Ovary (tissue), 9 donors: Measurements from ENCODE around the gene COMMD10. TPM values are rescaled to one million over a fixed set of nuclear protein-coding genes. Genes with fewer than 3 reads are reported as not detected.

Source experiments
- DNase-seq, 5 donors: peaks; one replicate each; pipeline ENCODE4 v3.0.0-alpha.2; 2019 to 2020
- H3K27ac ChIP-seq, 2 donors: fragments of 200-600 bp; one replicate each; pipeline versions ENCODE4 v1.5.1 to v1.8.0; 2019 to 2022
- H3K27me3 ChIP-seq: fragments of 200-600 bp; one replicate; pipeline ENCODE4 v1.8.0; 2022
- H3K36me3 ChIP-seq: fragments of 200-600 bp; sonication (generic); one replicate; pipeline ENCODE4 v1.5.1; 2019
- H3K4me1 ChIP-seq: one replicate; pipeline ENCODE4 v1.8.1; 2013; ENCODE audit warnings: mild to moderate bottlenecking, moderate library complexity; ENCODE audit not compliant: insufficient read depth
- H3K4me3 ChIP-seq: fragments of 200-600 bp; sonication (generic); one replicate; pipeline ENCODE4 v1.5.1; 2017
- H3K9me3 ChIP-seq, 2 donors: fragments of 200-600 bp in 1 of 2; sonication (generic) in 1 of 2; one replicate each; pipeline versions ENCODE4 v1.5.1 to v1.8.1; 2013 to 2019; ENCODE audit warnings: mild to moderate bottlenecking in 1 of 2, moderate library complexity in 1 of 2
- CTCF ChIP-seq, 3 donors: fragments of 450-650 bp in 2 of 3; fragments of 200-600 bp in 1 of 3; IDR thresholded peaks; one replicate each; pipeline versions ENCODE4 v1.5.1 to v1.8.0; 2016 to 2022; ENCODE audit warnings: antibody characterized with exemption in 3 of 3, mild to moderate bottlenecking in 1 of 3
- EP300 ChIP-seq: sonication (generic); formaldehyde crosslinking; IDR thresholded peaks from one replicate; pipeline ENCODE4 v1.6.1; 2017; ENCODE audit warnings: antibody characterized with exemption
- POLR2A ChIP-seq: fragments of 450-650 bp; IDR thresholded peaks from one replicate; pipeline ENCODE4 v1.6.1; 2017; ENCODE audit warnings: antibody characterized with exemption, mild to moderate bottlenecking, moderate library complexity
- WGBS, 3 donors: extraction: QIAGEN DNeasy Blood & Tissue Kit in 1 of 3; methylation state at CpG; one replicate each; pipeline versions ENCODE4 v1.1.5 to v1.1.7; 2013 to 2017; 5-methylcytosine and 5-hydroxymethylcytosine counted together
- intact Hi-C, 4 donors: fragments of 100-400 bp; cut with DNase I; formaldehyde crosslinking; loops; one replicate each; pipeline versions ENCODE4 v1.11.0 to v1.15.1; 2022 to 2023
- polyA plus RNA-seq, 2 donors: library from polyadenylated mRNA; stranded (reverse); fragments of 200-250 nt in 1 of 2; fragments of 350-450 nt in 1 of 2; fragmentation: Illumina TruSeq in 1 of 2; extraction: RNeasy Lipid Tissue Mini Kit (QIAGEN cat#74804) in 1 of 2; gene quantifications; one replicate each; pipeline ENCODE4 v1.2.3, GENCODE V29; 2013 to 2014
- total RNA-seq, 7 donors: library from RNA; depleted of rRNA in 2 of 7; stranded (reverse); fragments of >200 nt in 2 of 7; fragmentation: NEBNext Ultra II Directional in 3 of 7; extraction: Animal tissue kit (Norgen Biotek cat#: 25700) in 3 of 7; gene quantifications; one replicate each; pipeline versions ENCODE4 v1.1.0 to v1.2.4, GENCODE V29; 2016 to 2023
- donor health status: DM: no; HTN: no; CAD: no; lungs with moderate emphysema.
- donor health status: DM: no; HTN: no; CAD: no.
- donor health status: Bipolar disorder and iron deficiency.
- donor health status: DM: yes; HTN: yes; CAD: no.
- donor health status: DM: no; HTN: no; CAD: no.
- donor health status: DM: yes; HTN: yes; CAD: no.

COMMD10 gene
- total and polyA plus RNA-seq, 9 donors, result 19.6 to 45.9 (median 26.2) TPM

- no peaks in the 10 kb centered on the region for H3K9me3 ChIP-seq
- 82 to 88% (median 86%) methylated on average over 13 of the region's 13 CpGs for WGBS, 3 donors
- no peaks in the 10 kb centered on the region for H3K36me3 ChIP-seq
- no peaks in the 10 kb centered on the region for H3K4me1 ChIP-seq
- no peak overlapping the region for H3K4me3 ChIP-seq
- DNase-seq, result no peak
- intact Hi-C loops, result loop anchor here in 1 of 4 donors (10.0 kb wide), 1 partner anchor 174 kb away; no protein-coding TSS in a partner anchor
- no peak for TF ChIP-seq EP300
- no peak for TF ChIP-seq CTCF (IDR thresholded peaks at IDR 0.05)
- no peak for TF ChIP-seq POLR2A
- H3K27me3 ChIP-seq, result no peaks in the 10 kb centered on the region
- H3K27ac ChIP-seq, result no peak overlapping the region
Observed at GRCh38 chr5:116058346-116058936, 26.4 kb upstream of the COMMD10 start.

GRCh38 chr5:116062352-116062751 is 22.5 kb upstream of the COMMD10 start:
- 88 to 94% (median 88%) methylated on average over 2 of the region's 2 CpGs for WGBS, 3 donors
- Histone ChIP-seq H3K4me1 (no peaks in the 10 kb centered on the region), H3K36me3 (no peaks in the 10 kb centered on the region), H3K27ac (no peak overlapping the region), H3K27me3 (no peaks in the 10 kb centered on the region), H3K9me3 (no peaks in the 10 kb centered on the region), H3K4me3 (no peak overlapping the region)
- TF ChIP-seq POLR2A, result no peak
- TF ChIP-seq CTCF (IDR thresholded peaks at IDR 0.05), result no peak
- no peak for TF ChIP-seq EP300
- DNase-seq, result no peak
- intact Hi-C loops, result loop anchor here in 1 of 4 donors (10.0 kb wide), 1 partner anchor 168 kb away; no protein-coding TSS in a partner anchor

GRCh38 chr5:116063950-116064349 is 20.9 kb upstream of the COMMD10 start:
- H3K9me3 ChIP-seq, result no peaks in the 10 kb centered on the region

GRCh38 chr5:116068028-116068632 is 16.7 kb upstream of the COMMD10 start:
- no peaks in the 10 kb centered on the region for H3K9me3 ChIP-seq
- H3K27ac ChIP-seq, result no peak overlapping the region
- intact Hi-C loops, result loop anchor here in 1 of 4 donors (10.0 kb wide), 1 partner anchor 173 kb away; no protein-coding TSS in a partner anchor
- H3K4me1 ChIP-seq, result no peaks in the 10 kb centered on the region
- peak in 1 of 5 donors; percentile 52 for DNase-seq
- H3K36me3 ChIP-seq, result no peaks in the 10 kb centered on the region
- 9 to 15% (median 12%) methylated on average over 4 of the region's 4 CpGs for WGBS, 3 donors
- no peaks in the 10 kb centered on the region for H3K27me3 ChIP-seq
- H3K4me3 ChIP-seq, result no peak overlapping the region
- TF ChIP-seq CTCF (IDR thresholded peaks at IDR 0.05) (peak; percentile 60 to 83 (median 68)), EP300 (no peak)

More at GRCh38 chr5:116063950-116064349, 20.9 kb upstream of the COMMD10 start:
- H3K36me3 ChIP-seq, result no peaks in the 10 kb centered on the region
- no peak overlapping the region for H3K4me3 ChIP-seq
- intact Hi-C loops, result loop anchor here in 1 of 4 donors (10.0 kb wide), 1 partner anchor 169 kb away; no protein-coding TSS in a partner anchor
- DNase-seq, result no peak
- no peaks in the 10 kb centered on the region for H3K4me1 ChIP-seq
- no peaks in the 10 kb centered on the region for H3K27me3 ChIP-seq
- TF ChIP-seq POLR2A (no peak), CTCF (IDR thresholded peaks at IDR 0.05) (no peak), EP300 (no peak)
- WGBS, 3 donors, result 89 to 91% (median 90%) methylated on average over 3 of the region's 3 CpGs
- H3K27ac ChIP-seq, result no peak overlapping the region
